ENCODE data around the gene TSSC4. TPM values are rescaled to one million over a fixed set of nuclear protein-coding genes. Genes with fewer than 3 reads are reported as not detected.
A peak's percentile ranks its signal among the peaks of the same experiment; 100 is the strongest.

The TSSC4 gene
- total RNA-seq, 3 donors from 2014 or later (not counting 1 experiment from before 2014, with no cell fraction given), result 52.8 to 67.9 (median 59.3) TPM

DNA sequence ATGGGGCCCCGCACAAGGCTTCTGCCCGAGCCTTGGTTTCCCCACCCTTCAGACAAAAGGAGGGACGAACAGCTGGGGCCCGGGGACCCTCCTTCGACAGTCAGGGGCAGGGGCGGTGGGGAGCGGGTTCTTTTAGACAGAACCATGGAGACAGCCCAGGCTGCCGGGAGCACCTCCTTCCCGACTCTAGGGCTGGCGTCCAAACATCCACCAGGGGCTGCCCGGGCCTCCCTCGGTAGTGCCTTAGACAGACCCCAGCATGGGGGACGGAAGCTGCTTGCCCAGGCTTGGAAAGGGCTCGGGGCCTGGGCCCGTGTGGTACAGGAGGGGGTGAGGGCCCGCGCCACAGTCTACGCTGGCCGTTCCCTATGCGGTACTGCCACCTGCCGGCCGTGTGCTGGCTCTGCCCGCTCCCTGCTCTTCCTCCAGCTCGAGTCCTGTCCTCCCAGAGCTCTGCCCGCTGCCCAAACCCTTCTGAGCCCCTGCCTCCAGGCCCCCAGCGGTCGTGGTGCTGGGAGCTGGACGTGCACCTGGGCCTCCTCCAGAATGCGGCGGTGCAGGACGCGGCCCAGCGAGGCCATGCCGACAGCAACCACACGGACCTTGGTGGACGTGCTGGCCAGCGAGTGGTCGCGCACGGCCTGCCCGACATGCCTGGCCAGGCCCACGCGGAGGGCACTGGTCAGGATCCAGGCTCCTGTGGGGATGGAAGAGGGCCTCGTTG lies 20.1 kb downstream of the TSSC4 start:
- H3K4me3 Mint-ChIP-seq, result no peak overlapping the region
- H3K9me3 Mint-ChIP-seq, result no peaks in the 10 kb centered on the region
- TF ChIP-seq, protein P1, sequence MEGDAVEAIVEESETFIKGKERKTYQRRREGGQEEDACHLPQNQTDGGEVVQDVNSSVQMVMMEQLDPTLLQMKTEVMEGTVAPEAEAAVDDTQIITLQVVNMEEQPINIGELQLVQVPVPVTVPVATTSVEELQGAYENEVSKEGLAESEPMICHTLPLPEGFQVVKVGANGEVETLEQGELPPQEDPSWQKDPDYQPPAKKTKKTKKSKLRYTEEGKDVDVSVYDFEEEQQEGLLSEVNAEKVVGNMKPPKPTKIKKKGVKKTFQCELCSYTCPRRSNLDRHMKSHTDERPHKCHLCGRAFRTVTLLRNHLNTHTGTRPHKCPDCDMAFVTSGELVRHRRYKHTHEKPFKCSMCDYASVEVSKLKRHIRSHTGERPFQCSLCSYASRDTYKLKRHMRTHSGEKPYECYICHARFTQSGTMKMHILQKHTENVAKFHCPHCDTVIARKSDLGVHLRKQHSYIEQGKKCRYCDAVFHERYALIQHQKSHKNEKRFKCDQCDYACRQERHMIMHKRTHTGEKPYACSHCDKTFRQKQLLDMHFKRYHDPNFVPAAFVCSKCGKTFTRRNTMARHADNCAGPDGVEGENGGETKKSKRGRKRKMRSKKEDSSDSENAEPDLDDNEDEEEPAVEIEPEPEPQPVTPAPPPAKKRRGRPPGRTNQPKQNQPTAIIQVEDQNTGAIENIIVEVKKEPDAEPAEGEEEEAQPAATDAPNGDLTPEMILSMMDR (IDR thresholded peaks at IDR 0.05), result peak; percentile 91
- no peaks in the 10 kb centered on the region for H3K27me3 ChIP-seq (ENCODE audit: control insufficient read depth, insufficient read depth, low read length)
- DNase-seq, result peak; percentile 72 to 89
- H3K36me3 Mint-ChIP-seq, result no peaks in the 10 kb centered on the region
- no peaks in the 10 kb centered on the region for H3K9me3 ChIP-seq (ENCODE audit: control insufficient read depth, insufficient read depth, low read length)
- H3K36me3 ChIP-seq (ENCODE audit: control insufficient read depth, insufficient read depth, low read length), result no peaks in the 10 kb centered on the region
- WGBS (ENCODE audit: insufficient coverage), result 35% methylated on average over 44 of the region's 44 CpGs
- intact Hi-C loops (cut with micrococcal nuclease), result loop anchor here (1.0 kb wide), 2 partner anchors 115 to 234 kb away; no protein-coding TSS in a partner anchor
- H3K27ac Mint-ChIP-seq, result no peak overlapping the region
- no peak overlapping the region for H3K4me3 ChIP-seq (ENCODE audit: low read length)
- H3K4me1 Mint-ChIP-seq, result peaks cover 0 to 5% of the 10 kb centered on the region in 2 donors
- H3K4me1 ChIP-seq (ENCODE audit: control insufficient read depth, insufficient read depth, low read length), result peaks cover 15% of the 10 kb centered on the region
- peak; percentile 85 to 98 (median 95) for ATAC-seq
- H3K27me3 Mint-ChIP-seq (ENCODE audit: low read depth in 2 of 2), result no peaks in the 10 kb centered on the region
- H3K27ac ChIP-seq (ENCODE audit: low read length), result no peak overlapping the region

DNA sequence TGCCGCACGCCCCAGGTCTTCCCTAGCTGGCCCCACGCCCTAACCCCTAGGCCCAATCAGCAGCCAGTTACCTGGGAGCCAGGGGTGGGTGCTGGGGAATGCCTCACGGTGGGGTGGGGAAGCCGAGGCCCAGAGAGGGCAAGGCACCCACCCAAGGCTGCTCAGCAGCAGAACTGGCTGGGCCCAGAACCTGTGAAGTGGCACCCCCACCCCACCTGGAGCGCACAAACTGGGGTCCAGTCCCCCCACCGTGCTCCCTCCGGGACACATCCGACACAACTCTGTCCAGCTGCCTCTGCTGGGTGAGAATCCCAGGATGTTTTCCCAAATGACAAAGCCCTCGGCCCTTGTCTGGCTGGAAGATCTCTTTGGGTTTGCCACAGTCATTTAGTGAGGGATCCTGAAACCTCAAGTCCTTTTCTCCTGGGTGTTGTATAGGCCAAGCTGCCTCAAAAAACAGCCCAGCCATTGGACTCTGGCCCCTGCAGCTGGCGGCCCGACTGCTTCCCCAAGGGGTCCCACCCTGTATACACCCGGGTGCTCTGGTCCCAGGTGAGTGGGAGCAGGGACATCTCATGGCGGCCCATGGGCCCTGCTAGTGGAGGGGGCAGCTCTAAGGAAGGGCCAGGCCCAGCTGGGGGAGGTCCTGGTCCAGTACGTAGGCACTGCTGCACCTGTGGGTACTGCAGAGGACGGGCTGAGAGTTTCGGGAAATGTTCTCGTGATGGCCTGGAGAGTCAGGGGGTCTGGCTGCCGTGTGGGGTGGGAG lies 20.9 kb downstream of the TSSC4 start:
- H3K27ac Mint-ChIP-seq, result no peak overlapping the region
- Histone ChIP-seq H3K36me3 (ENCODE audit: control insufficient read depth, insufficient read depth, low read length) (no peaks in the 10 kb centered on the region), H3K4me3 (ENCODE audit: low read length) (no peak overlapping the region), H3K27me3 (ENCODE audit: control insufficient read depth, insufficient read depth, low read length) (no peaks in the 10 kb centered on the region), H3K4me1 (ENCODE audit: control insufficient read depth, insufficient read depth, low read length) (peaks cover 15% of the 10 kb centered on the region), H3K9me3 (ENCODE audit: control insufficient read depth, insufficient read depth, low read length) (no peaks in the 10 kb centered on the region), H3K27ac (ENCODE audit: low read length) (no peak overlapping the region)
- no peak overlapping the region for H3K4me3 Mint-ChIP-seq
- intact Hi-C loops (cut with micrococcal nuclease), result no loop called here
- no peaks in the 10 kb centered on the region for H3K9me3 Mint-ChIP-seq
- 79% methylated on average over 19 of the region's 19 CpGs for WGBS (ENCODE audit: insufficient coverage)
- H3K36me3 Mint-ChIP-seq, result no peaks in the 10 kb centered on the region
- H3K4me1 Mint-ChIP-seq, result peaks cover 0 to 5% of the 10 kb centered on the region in 2 donors
- TF ChIP-seq, protein P1 (IDR thresholded peaks at IDR 0.05), result no peak
- DNase-seq (no peak), ATAC-seq (no peak)
- H3K27me3 Mint-ChIP-seq (ENCODE audit: low read depth in 2 of 2), result no peaks in the 10 kb centered on the region

DNA sequence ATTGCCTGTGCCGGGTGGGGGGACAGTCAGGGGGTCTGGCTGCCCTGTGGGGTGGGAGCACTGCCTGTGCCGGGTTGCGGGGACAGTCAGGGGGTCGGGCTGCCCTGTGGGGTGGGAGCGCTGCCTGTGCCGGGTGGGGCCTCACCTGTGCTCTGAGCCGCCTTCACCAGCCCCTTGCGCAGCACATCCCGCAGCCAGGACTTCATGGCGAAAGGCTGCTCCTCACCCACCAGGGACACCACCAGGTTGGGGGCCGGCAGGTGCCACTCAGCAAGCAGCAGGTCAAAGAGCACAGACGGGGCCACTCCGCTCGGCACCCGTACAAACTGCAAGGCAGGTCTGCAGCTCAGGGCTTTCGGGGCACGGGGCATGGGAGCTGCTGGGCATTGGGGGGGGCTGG lies 21.4 kb downstream of the TSSC4 start:
- 90% methylated on average over 17 of the region's 17 CpGs for WGBS (ENCODE audit: insufficient coverage)
- Histone ChIP-seq H3K4me1 (ENCODE audit: control insufficient read depth, insufficient read depth, low read length) (peaks cover 15% of the 10 kb centered on the region), H3K36me3 (ENCODE audit: control insufficient read depth, insufficient read depth, low read length) (no peaks in the 10 kb centered on the region), H3K27me3 (ENCODE audit: control insufficient read depth, insufficient read depth, low read length) (no peaks in the 10 kb centered on the region), H3K4me3 (ENCODE audit: low read length) (no peak overlapping the region), H3K27ac (ENCODE audit: low read length) (no peak overlapping the region), H3K9me3 (ENCODE audit: control insufficient read depth, insufficient read depth, low read length) (no peaks in the 10 kb centered on the region)
- Mint-ChIP-seq H3K27me3 (ENCODE audit: low read depth in 2 of 2) (no peaks in the 10 kb centered on the region), H3K4me3 (no peak overlapping the region), H3K36me3 (no peaks in the 10 kb centered on the region), H3K4me1 (peaks cover 0 to 5% of the 10 kb centered on the region in 2 donors), H3K9me3 (no peaks in the 10 kb centered on the region), H3K27ac (no peak overlapping the region)
- intact Hi-C loops (cut with micrococcal nuclease), result no loop called here
- ATAC-seq (no peak), DNase-seq (no peak)
- TF ChIP-seq, protein P1 (IDR thresholded peaks at IDR 0.05), result no peak

Measured in natural killer cell (primary cell).